HL-60 (cell line): ENCODE measurements around the gene MCAM.

Experiments
- CTCF ChIP-seq: IDR thresholded peaks from one replicate; pipeline ENCODE4 v1.5.1; 2011; ENCODE audit warnings: low read length, control low read depth, inconsistent platforms; ENCODE audit not compliant: insufficient read depth
- GABPA ChIP-seq: IDR thresholded peaks from 2 replicates; pipeline ENCODE4 v1.6.1; 2012; ENCODE audit warnings: low read depth
- POLR2AphosphoS5 ChIP-seq: IDR thresholded peaks from 2 replicates; pipeline ENCODE4 v1.6.1; 2012; ENCODE audit warnings: low read depth
- REST ChIP-seq: IDR thresholded peaks from 2 replicates; pipeline ENCODE4 v1.6.1; 2012; ENCODE audit warnings: low read depth; ENCODE audit not compliant: insufficient replicate concordance

- TF ChIP-seq CTCF (no peak), POLR2AphosphoS5 (no peak), GABPA (no peak), REST (no peak)
Measured at GRCh38 chr11:119359365-119360214, 42.7 kb upstream of the MCAM start.
